A549 (cell line): Measurements from ENCODE around the gene LRP3.

ENCODE experiments used
- CHD2 ChIP-seq: fragments of 150-350 bp; IDR thresholded peaks from 2 replicates; pipeline ENCODE4 v1.6.1; 2014; ENCODE audit warnings: low read length; ENCODE audit not compliant: partially characterized antibody
- HOXA7 ChIP-seq: fragments of 250-450 bp; sonication (Bioruptor Pico); IDR thresholded peaks from 2 replicates; pipeline ENCODE4 v1.5.0; 2020; ENCODE audit warnings: mild to moderate bottlenecking, moderate library complexity
- JUN ChIP-seq, 2 experiments: fragments of >200 bp; sonication (Bioruptor Twin); formaldehyde crosslinking; IDR thresholded peaks; 2 replicates in 1 of 2; 3 replicates in 1 of 2; pipeline ENCODE4 v1.6.1; 2016 to 2017
- MAFK ChIP-seq: fragments of 450-650 bp; IDR thresholded peaks from 2 replicates; pipeline ENCODE4 v1.6.1; 2014; ENCODE audit not compliant: partially characterized antibody
- MYC ChIP-seq: IDR thresholded peaks from 2 replicates; pipeline ENCODE4 v1.6.1; 2012; ENCODE audit warnings: mild to moderate bottlenecking, inconsistent platforms, low read length, improper control_type of control experiment, borderline replicate concordance
- PHF8 ChIP-seq: fragments of 200-600 bp; sonication (generic); IDR thresholded peaks from 2 replicates; pipeline ENCODE4 v1.6.1; 2016; ENCODE audit warnings: low read depth, mild to moderate bottlenecking, antibody characterized with exemption, moderate library complexity, borderline replicate concordance
- TF ChIP-seq, protein P1 (sequence below): fragments of >200 bp; sonication (Bioruptor Twin); formaldehyde crosslinking; IDR thresholded peaks from 3 replicates; pipeline ENCODE4 v1.5.1; 2016
- TF ChIP-seq, protein P2 (sequence below): fragments of 150-350 bp; IDR thresholded peaks from 2 replicates; pipeline ENCODE4 v1.6.1; 2014; ENCODE audit warnings: low read depth, mild to moderate bottlenecking, low read length

DNA sequence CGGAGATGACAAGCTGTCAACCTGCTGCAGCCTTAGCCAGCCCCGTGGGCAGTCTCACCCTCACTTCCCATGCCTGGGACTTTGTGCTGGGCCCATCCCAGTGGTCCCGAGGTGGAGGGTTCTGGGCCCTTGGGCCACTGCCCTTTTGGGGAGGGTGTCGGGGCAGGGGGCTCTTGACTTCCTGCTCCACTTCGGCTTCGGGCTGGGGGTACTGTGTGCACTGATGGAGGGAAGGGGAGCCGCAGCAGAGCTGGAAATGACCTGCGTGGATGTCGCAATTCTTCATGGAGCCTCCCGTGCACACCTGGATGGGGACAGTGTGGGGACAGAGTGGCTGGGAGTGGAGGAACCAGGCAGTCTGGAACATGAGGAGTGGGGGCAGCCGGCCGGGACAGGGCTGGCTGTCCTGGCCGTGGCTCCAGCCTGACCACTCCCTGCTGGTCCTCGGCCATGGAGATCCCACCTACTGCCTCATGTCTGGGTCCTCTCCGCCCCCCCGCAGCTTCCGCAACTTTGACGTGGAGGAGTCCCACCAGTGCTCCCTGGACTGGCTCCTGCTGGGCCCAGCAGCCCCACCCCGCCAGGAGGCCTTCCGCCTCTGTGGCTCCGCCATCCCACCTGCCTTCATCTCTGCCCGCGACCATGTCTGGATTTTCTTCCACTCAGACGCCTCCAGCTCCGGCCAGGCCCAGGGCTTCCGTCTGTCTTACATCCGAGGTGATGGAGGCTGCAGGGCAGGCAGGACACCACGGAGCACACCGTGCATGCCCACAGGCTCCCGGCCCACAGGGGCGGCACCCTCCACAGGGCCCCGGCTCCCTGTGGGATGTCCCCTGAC, 10.2 kb downstream of the LRP3 start:
- TF ChIP-seq HOXA7 (no peak), CHD2 (no peak), MYC (no peak), PHF8 (no peak), JUN (IDR thresholded peaks at IDR 0.05) (no peak), MAFK (no peak)
- TF ChIP-seq, protein P1, sequence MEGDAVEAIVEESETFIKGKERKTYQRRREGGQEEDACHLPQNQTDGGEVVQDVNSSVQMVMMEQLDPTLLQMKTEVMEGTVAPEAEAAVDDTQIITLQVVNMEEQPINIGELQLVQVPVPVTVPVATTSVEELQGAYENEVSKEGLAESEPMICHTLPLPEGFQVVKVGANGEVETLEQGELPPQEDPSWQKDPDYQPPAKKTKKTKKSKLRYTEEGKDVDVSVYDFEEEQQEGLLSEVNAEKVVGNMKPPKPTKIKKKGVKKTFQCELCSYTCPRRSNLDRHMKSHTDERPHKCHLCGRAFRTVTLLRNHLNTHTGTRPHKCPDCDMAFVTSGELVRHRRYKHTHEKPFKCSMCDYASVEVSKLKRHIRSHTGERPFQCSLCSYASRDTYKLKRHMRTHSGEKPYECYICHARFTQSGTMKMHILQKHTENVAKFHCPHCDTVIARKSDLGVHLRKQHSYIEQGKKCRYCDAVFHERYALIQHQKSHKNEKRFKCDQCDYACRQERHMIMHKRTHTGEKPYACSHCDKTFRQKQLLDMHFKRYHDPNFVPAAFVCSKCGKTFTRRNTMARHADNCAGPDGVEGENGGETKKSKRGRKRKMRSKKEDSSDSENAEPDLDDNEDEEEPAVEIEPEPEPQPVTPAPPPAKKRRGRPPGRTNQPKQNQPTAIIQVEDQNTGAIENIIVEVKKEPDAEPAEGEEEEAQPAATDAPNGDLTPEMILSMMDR = no peak
- TF ChIP-seq, protein P2, sequence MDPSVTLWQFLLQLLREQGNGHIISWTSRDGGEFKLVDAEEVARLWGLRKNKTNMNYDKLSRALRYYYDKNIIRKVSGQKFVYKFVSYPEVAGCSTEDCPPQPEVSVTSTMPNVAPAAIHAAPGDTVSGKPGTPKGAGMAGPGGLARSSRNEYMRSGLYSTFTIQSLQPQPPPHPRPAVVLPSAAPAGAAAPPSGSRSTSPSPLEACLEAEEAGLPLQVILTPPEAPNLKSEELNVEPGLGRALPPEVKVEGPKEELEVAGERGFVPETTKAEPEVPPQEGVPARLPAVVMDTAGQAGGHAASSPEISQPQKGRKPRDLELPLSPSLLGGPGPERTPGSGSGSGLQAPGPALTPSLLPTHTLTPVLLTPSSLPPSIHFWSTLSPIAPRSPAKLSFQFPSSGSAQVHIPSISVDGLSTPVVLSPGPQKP = no peak
